ENCODE measurements around the gene IRF3. TPM values are rescaled to one million over a fixed set of nuclear protein-coding genes. Genes with fewer than 3 reads are reported as not detected.

Gene IRF3
- total RNA-seq, 1 experiment from 2014 or later: 205 TPM

GRCh38 chr19:49701271-49701786, 35.7 kb upstream of the IRF3 start:
- Histone ChIP-seq H2AK5ac (ENCODE audit: insufficient read length, low read length) (no peak overlapping the region), H3K27ac (ENCODE audit: insufficient read length, low read depth, low read length) (no peak overlapping the region), H4K20me1 (ENCODE audit: control insufficient read depth, insufficient read depth, insufficient read length) (no peaks in the 10 kb centered on the region), H2BK20ac (ENCODE audit: low read depth, low read length, poor library complexity, severe bottlenecking) (no peak overlapping the region), H3K14ac (ENCODE audit: insufficient read depth, low read length) (no peak overlapping the region), H3K4me2 (ENCODE audit: insufficient read depth, insufficient read length, low read length) (no peak overlapping the region), H3K23me2 (ENCODE audit: insufficient read length, low read depth, low read length, poor library complexity, severe bottlenecking) (no peaks in the 10 kb centered on the region), H3K4me1 (ENCODE audit: insufficient read depth, low read length) (no peaks in the 10 kb centered on the region), H3K4ac (ENCODE audit: low read depth, low read length) (no peak overlapping the region), H3K79me1 (ENCODE audit: insufficient read depth, low read depth, low read length, poor library complexity, severe bottlenecking) (no peaks in the 10 kb centered on the region), H3K27me3 (ENCODE audit: insufficient read depth, low read length) (no peaks in the 10 kb centered on the region), H4K5ac (ENCODE audit: insufficient read length, low read depth, low read length) (no peak overlapping the region), H3K79me2 (ENCODE audit: insufficient read depth, low read length) (no peaks in the 10 kb centered on the region), H2BK120ac (ENCODE audit: low read depth, low read length, poor library complexity, severe bottlenecking) (no peak overlapping the region), H3K9ac (ENCODE audit: extremely low read depth, insufficient read length, low read length) (no peak overlapping the region), H2BK15ac (ENCODE audit: low read depth, low read length) (no peak overlapping the region), H3K9me3 (ENCODE audit: control insufficient read depth, low read depth, low read length) (no peaks in the 10 kb centered on the region), H2BK5ac (ENCODE audit: insufficient read length, low read length) (no peak overlapping the region), H4K8ac (replicated peaks; ENCODE audit: insufficient read length, low read depth, low read length) (no peak overlapping the region), H2BK12ac (ENCODE audit: insufficient read length, low read depth, low read length) (no peak overlapping the region), H4K91ac (ENCODE audit: insufficient read length, low read depth, low read length) (no peak overlapping the region), H3T11ph (ENCODE audit: low read length) (no peak overlapping the region), H3K18ac (ENCODE audit: insufficient read length, low read depth, low read length) (no peak overlapping the region), H3K23ac (ENCODE audit: insufficient read length, low read depth, low read length) (no peak overlapping the region), H2AFZ (ENCODE audit: low read length) (no peak overlapping the region), H3K56ac (ENCODE audit: insufficient read length, low read depth, low read length) (no peak overlapping the region)
- H3K4me1 Mint-ChIP-seq: no peaks in the 10 kb centered on the region
- 100% methylated on average over 1 of the region's 40 CpGs for WGBS (ENCODE audit: extremely low coverage, insufficient read length, low lambda C conversion rate)
- H3K9me3 Mint-ChIP-seq: no peaks in the 10 kb centered on the region
- DNase-seq: peak; percentile 54
- no peak overlapping the region; a peak in 1 of 5 replicates for H3K4me3 Mint-ChIP-seq
- H3K27ac Mint-ChIP-seq: peak overlapping the region in 2 of 3 experiments; percentile 79 to 87; a peak in 2 of 7 replicates
- no peak for TF ChIP-seq CTCF (conservative IDR thresholded peaks at IDR 0.05)
- no peaks in the 10 kb centered on the region; the same call in 1 of the 2 replicates for H3K27me3 Mint-ChIP-seq (ENCODE audit: low read depth)
- peaks cover 19 to 47% (median 42%) of the 10 kb centered on the region in 3 experiments for H3K36me3 Mint-ChIP-seq (ENCODE audit: insufficient read depth in 1 of 3, low read depth in 3 of 3)
